Measurements from ENCODE around the gene PLA2G4E.

The PLA2G4E gene

GRCh38 chr15:42050484-42051255 lies 29.8 kb upstream of the PLA2G4E start:
- DNase-seq (ENCODE audit: low read depth) = no peak
- no peak overlapping the region for H3K4me3 ChIP-seq (ENCODE audit: low read depth, low read length)
- TF ChIP-seq CTCF (IDR thresholded peaks at IDR 0.05; ENCODE audit: control insufficient read depth, extremely low read depth, insufficient read depth) = no peak

- no peak for DNase-seq (ENCODE audit: low read depth)
- no peak for TF ChIP-seq CTCF (IDR thresholded peaks at IDR 0.05; ENCODE audit: control insufficient read depth, extremely low read depth, insufficient read depth)
Observed at GRCh38 chr15:42048821-42049200, 28.0 kb upstream of the PLA2G4E start.

GRCh38 chr15:42048080-42048820 lies 27.4 kb upstream of the PLA2G4E start:
- no peak for TF ChIP-seq CTCF (IDR thresholded peaks at IDR 0.05; ENCODE audit: control insufficient read depth, extremely low read depth, insufficient read depth)
- no peak overlapping the region for H3K4me3 ChIP-seq (ENCODE audit: low read depth, low read length)
- DNase-seq (ENCODE audit: low read depth) = no peak

More at GRCh38 chr15:42048821-42049200, 28.0 kb upstream of the PLA2G4E start:
- no peak overlapping the region for H3K4me3 ChIP-seq (ENCODE audit: low read depth, low read length)

- peak; percentile 96 for DNase-seq (ENCODE audit: low read depth)
- H3K4me3 ChIP-seq (ENCODE audit: low read depth, low read length) = no peak overlapping the region
- no peak for TF ChIP-seq CTCF (IDR thresholded peaks at IDR 0.05; ENCODE audit: control insufficient read depth, extremely low read depth, insufficient read depth)
Observed at GRCh38 chr15:42046597-42046996, 25.8 kb upstream of the PLA2G4E start.

- no peak for TF ChIP-seq CTCF (IDR thresholded peaks at IDR 0.05; ENCODE audit: control insufficient read depth, extremely low read depth, insufficient read depth)
- H3K4me3 ChIP-seq (ENCODE audit: low read depth, low read length) = no peak overlapping the region
- DNase-seq (ENCODE audit: low read depth) = no peak
Observed at GRCh38 chr15:42045211-42045615, 24.4 kb upstream of the PLA2G4E start.

- no peak for TF ChIP-seq CTCF (IDR thresholded peaks at IDR 0.05; ENCODE audit: control insufficient read depth, extremely low read depth, insufficient read depth)
- DNase-seq (ENCODE audit: low read depth) = no peak
- no peak overlapping the region for H3K4me3 ChIP-seq (ENCODE audit: low read depth, low read length)
Observed at GRCh38 chr15:42042602-42043400, 22.0 kb upstream of the PLA2G4E start.

Measured in LNCaP clone FGC (cell line).